Pancreas (tissue), 10 donors: ENCODE data around the gene TSPAN32. TPM values are rescaled to one million over a fixed set of nuclear protein-coding genes. Genes with fewer than 3 reads are reported as not detected.

Source experiments
- ATAC-seq, 4 donors: fragments of 200-7000 bp; cut with Tn5 transposase; one replicate each; pipeline versions ENCODE4 v1.8.0 to v1.9.1; 2020; ENCODE audit warnings: mild to moderate bottlenecking in 4 of 4, moderate library complexity in 4 of 4
- DNase-seq, 6 donors: peaks; one replicate each; pipeline ENCODE4 v3.0.0-alpha.2; 2020
- FAIRE-seq: peaks from 2 replicates; lab custom pipeline; 2012; peaks lifted over from hg19 to GRCh38; lab: Jason Lieb, UNC
- H3K27ac ChIP-seq, 4 donors: fragments of 200-600 bp; sonication (generic); 1 replicate in 3 of 4; 2 replicates in 1 of 4; pipeline versions ENCODE4 v1.5.0 to v1.8.0; 2020
- H3K27me3 ChIP-seq, 4 donors: fragments of 200-600 bp; one replicate each; pipeline ENCODE4 v1.8.0; 2021
- H3K36me3 ChIP-seq, 3 donors: fragments of 200-600 bp; sonication (generic) in 1 of 3; one replicate each; pipeline versions ENCODE4 v1.5.0 to v1.8.0; 2020 to 2021
- H3K4me1 ChIP-seq, 3 donors: fragments of 200-600 bp; one replicate each; pipeline ENCODE4 v1.8.0; 2021
- H3K4me3 ChIP-seq, 4 donors: fragments of 200-600 bp; sonication (generic) in 2 of 4; one replicate each; pipeline versions ENCODE4 v1.5.0 to v1.8.0; 2020 to 2021
- H3K9me3 ChIP-seq, 4 donors: fragments of 200-600 bp; one replicate each; pipeline ENCODE4 v1.8.0; 2021
- WGBS, 2 donors: extraction: QIAGEN DNeasy Blood & Tissue Kit; methylation state at CpG; one replicate each; pipeline ENCODE4 v1.1.7; 2013; 5-methylcytosine and 5-hydroxymethylcytosine counted together
- intact Hi-C, 3 donors: fragments of 100-400 bp; cut with DNase I; formaldehyde crosslinking; loops; one replicate each; pipeline versions ENCODE4 v1.11.1 to v1.14.2; 2022
- polyA plus RNA-seq, 2 donors: library from polyadenylated mRNA; stranded (reverse); fragments of 200-250 nt; gene quantifications; one replicate each; pipeline ENCODE4 v1.2.3, GENCODE V29; 2013
- total RNA-seq, 6 donors: library from RNA; stranded (reverse); fragmentation: NEBNext Ultra II Directional in 4 of 6; extraction: Animal tissue kit (Norgen Biotek cat#: 25700) in 4 of 6; gene quantifications; one replicate each; pipeline versions ENCODE4 v1.2.1 to v1.2.4, GENCODE V29; 2021 to 2023
- TF ChIP-seq, protein P1 (sequence below), 4 donors: fragments of 200-600 bp; sonication (generic) in 3 of 4; IDR thresholded peaks; one replicate each; pipeline versions ENCODE4 v1.5.0 to v1.8.0; 2021; ENCODE audit warnings: antibody characterized with exemption in 4 of 4
- donor health status: healthy with polysubstance abuse.
- donor health status: DM: no; HTN: no; CAD: no; lungs with moderate emphysema.
- donor health status: DM: no; HTN: no; CAD: no.
- donor health status: control.
- donor health status: control.
- donor health status: Bipolar disorder and iron deficiency.
- donor health status: DM: yes; HTN: yes; CAD: no.
- donor health status: DM: no; HTN: no; CAD: no.
- donor health status: DM: no; HTN: no; CAD: no.
- donor health status: DM: yes; HTN: yes; CAD: no.

TSPAN32 gene
- total and polyA plus RNA-seq, 8 donors = 0.25 to 1.4 (median 0.49) TPM; not detected in 1

DNA sequence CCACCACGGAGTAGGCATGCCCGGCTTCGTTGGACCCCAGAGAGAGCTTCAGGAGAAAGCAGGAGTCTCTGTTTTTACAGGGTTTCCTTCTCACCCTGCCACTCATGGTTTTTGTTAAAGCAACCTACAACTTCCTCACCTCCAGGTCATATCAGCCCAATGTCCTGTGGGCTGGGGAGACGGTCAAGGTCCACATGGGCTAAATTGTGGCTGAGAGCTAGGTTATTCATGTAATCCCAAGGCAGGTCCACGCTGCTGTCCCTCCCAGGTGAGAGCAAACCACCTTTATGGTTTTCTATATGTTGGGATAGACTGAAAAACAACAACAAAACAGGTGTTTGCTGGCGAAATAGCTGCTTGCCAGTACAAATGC lies 19.5 kb downstream of the TSPAN32 start:
- H3K27ac ChIP-seq = no peak overlapping the region
- H3K4me1 ChIP-seq = no peaks in the 10 kb centered on the region
- no peaks in the 10 kb centered on the region for H3K9me3 ChIP-seq
- no peak overlapping the region for H3K4me3 ChIP-seq
- no peaks in the 10 kb centered on the region for H3K36me3 ChIP-seq
- intact Hi-C loops = loop anchor here in 1 of 3 donors (5.0 kb wide), 1 partner anchor 91 kb away; no protein-coding TSS in a partner anchor
- FAIRE-seq (no peak), ATAC-seq (no peak), DNase-seq (no peak)
- TF ChIP-seq, protein P1, sequence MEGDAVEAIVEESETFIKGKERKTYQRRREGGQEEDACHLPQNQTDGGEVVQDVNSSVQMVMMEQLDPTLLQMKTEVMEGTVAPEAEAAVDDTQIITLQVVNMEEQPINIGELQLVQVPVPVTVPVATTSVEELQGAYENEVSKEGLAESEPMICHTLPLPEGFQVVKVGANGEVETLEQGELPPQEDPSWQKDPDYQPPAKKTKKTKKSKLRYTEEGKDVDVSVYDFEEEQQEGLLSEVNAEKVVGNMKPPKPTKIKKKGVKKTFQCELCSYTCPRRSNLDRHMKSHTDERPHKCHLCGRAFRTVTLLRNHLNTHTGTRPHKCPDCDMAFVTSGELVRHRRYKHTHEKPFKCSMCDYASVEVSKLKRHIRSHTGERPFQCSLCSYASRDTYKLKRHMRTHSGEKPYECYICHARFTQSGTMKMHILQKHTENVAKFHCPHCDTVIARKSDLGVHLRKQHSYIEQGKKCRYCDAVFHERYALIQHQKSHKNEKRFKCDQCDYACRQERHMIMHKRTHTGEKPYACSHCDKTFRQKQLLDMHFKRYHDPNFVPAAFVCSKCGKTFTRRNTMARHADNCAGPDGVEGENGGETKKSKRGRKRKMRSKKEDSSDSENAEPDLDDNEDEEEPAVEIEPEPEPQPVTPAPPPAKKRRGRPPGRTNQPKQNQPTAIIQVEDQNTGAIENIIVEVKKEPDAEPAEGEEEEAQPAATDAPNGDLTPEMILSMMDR (IDR thresholded peaks at IDR 0.05) = no peak
- 67 to 81% methylated on average over 6 of the region's 6 CpGs for WGBS, 2 donors
- no peaks in the 10 kb centered on the region for H3K27me3 ChIP-seq

DNA sequence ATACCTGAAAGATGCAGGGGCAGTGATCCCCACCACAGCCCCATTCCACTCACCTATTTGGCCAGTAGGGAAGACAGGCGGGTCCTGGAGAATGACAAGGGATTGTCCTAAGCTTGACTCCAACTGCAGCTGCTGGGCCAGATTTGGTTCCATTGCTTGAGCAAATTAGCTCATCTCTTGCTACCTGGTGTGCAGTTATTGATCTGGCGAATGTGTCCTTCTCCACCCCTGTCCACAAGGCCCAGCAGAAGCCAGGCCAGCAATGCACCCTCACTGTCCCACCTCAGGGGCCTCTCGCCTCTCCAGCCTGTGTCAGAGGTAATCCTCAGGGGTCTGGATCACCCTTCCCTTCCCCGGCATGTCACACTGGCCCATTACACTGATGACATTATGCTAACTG lies 23.3 kb downstream of the TSPAN32 start:
- no peak overlapping the region for H3K4me3 ChIP-seq
- ATAC-seq = no peak
- no peaks in the 10 kb centered on the region for H3K27me3 ChIP-seq
- peak overlapping the region in 2 of 4 donors; percentile 18 to 36 for H3K27ac ChIP-seq
- no peak for DNase-seq
- FAIRE-seq = no peak
- TF ChIP-seq, protein P1 (IDR thresholded peaks at IDR 0.05) = no peak
- intact Hi-C loops = no loop called here
- 85 to 94% methylated on average over 4 of the region's 4 CpGs for WGBS, 2 donors
- H3K9me3 ChIP-seq = no peaks in the 10 kb centered on the region
- H3K4me1 ChIP-seq = no peaks in the 10 kb centered on the region
- H3K36me3 ChIP-seq = no peaks in the 10 kb centered on the region

DNA sequence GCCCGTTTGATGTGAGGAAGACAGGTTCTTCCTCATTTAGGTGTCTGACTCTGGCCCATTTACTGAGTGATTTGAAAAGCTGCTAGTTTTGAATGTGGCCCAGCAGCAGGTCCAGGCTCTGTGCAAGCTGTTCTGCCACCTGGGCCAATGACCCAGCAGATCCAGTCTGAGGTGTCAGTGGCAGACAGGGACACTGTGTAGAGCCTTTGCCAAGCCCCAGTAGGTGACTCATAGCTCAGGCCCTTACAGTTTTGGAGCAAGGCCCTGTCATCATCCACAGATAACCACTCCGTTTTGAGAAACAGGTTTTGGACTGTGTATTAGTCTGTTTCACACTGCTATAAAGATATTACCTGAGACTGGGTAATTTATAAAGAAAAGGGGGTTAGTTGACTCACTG lies 23.9 kb downstream of the TSPAN32 start:
- no peaks in the 10 kb centered on the region for H3K36me3 ChIP-seq
- H3K4me3 ChIP-seq = no peak overlapping the region
- no peak for FAIRE-seq
- TF ChIP-seq, protein P1 (IDR thresholded peaks at IDR 0.05) = no peak
- peak in 3 of 6 donors; percentile 51 to 76 (median 52) for DNase-seq
- no peaks in the 10 kb centered on the region for H3K9me3 ChIP-seq
- 28 to 37% methylated on average over 2 of the region's 2 CpGs for WGBS, 2 donors
- H3K4me1 ChIP-seq = no peaks in the 10 kb centered on the region
- H3K27ac ChIP-seq = peak overlapping the region in 2 of 4 donors; percentile 18 to 36
- intact Hi-C loops = no loop called here
- H3K27me3 ChIP-seq = no peaks in the 10 kb centered on the region
- ATAC-seq = peak; percentile 92 to 99 (median 94)

DNA sequence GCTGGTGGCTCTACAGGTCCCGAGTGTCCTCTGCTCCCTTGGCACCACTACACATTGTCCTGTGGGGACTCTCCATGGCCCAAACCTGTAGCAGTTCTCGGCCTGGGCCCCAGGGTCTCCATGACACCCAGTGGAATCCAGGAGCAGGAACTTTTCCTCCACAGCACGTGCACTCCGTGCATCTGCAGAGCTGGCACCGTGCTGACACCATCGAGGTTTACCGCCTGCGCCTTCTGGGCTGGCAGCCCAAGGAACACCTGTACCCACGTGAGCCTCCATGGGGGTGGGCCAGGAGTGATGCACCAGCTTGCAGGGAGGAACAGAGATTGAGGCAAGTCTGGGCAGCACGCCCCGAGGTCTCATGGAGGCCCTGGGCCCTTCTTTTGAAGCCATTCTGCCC lies 25.2 kb downstream of the TSPAN32 start:
- no peak overlapping the region for H3K27ac ChIP-seq
- ATAC-seq (no peak), FAIRE-seq (no peak), DNase-seq (no peak)
- H3K27me3 ChIP-seq = no peaks in the 10 kb centered on the region
- no peaks in the 10 kb centered on the region for H3K9me3 ChIP-seq
- no peak overlapping the region for H3K4me3 ChIP-seq
- no peaks in the 10 kb centered on the region for H3K36me3 ChIP-seq
- intact Hi-C loops = no loop called here
- TF ChIP-seq, protein P1 (IDR thresholded peaks at IDR 0.05) = no peak
- H3K4me1 ChIP-seq = no peaks in the 10 kb centered on the region
- 78 to 82% methylated on average over 11 of the region's 11 CpGs for whole genome bisulfite sequencing, 2 donors

DNA sequence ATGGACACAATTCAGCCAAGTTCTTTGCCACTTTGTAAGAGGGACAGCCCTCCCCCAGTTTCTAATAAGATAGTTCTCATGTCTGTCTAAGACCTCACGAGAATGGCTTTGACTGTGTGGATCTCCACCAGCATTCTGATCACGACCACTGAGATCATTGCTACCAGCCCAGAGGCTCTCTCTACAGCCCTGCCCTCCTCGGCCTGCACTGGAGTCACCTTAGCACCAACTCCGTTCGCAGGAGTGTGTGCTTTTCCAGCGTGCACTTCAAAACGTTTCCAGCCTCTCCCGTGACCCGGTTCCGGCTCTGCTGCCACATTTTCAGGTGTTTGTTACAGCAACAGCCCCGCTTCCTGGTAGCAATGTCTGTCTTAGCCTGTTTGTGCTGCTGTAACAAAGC lies 26.2 kb downstream of the TSPAN32 start:
- ATAC-seq = no peak
- intact Hi-C loops = no loop called here
- no peaks in the 10 kb centered on the region for H3K9me3 ChIP-seq
- TF ChIP-seq, protein P1 (IDR thresholded peaks at IDR 0.05) = no peak
- 83 to 88% methylated on average over 11 of the region's 11 CpGs for WGBS, 2 donors
- H3K36me3 ChIP-seq = no peaks in the 10 kb centered on the region
- no peaks in the 10 kb centered on the region for H3K27me3 ChIP-seq
- no peak for DNase-seq
- no peak for FAIRE-seq
- no peak overlapping the region for H3K4me3 ChIP-seq
- H3K4me1 ChIP-seq = no peaks in the 10 kb centered on the region
- no peak overlapping the region for H3K27ac ChIP-seq
